SK-N-SH (cell line): Measurements from ENCODE around the gene FAM43B. TPM values are rescaled to one million over a fixed set of nuclear protein-coding genes. Genes with fewer than 3 reads are reported as not detected.

Experiments used
- CTCF ChIA-PET: fragments of 300-600, 350-600 bp; formaldehyde crosslinking; extraction: SDS; loops from one replicate; lab custom pipeline; 2021; lab: Yijun Ruan, JAX
- POLR2A ChIA-PET: fragments of 350-600 bp; sonication (Branson Sonifier 250); formaldehyde crosslinking; extraction: SDS; loops from one replicate; lab custom pipeline; 2020; ENCODE audit warnings: antibody characterized with exemption, inconsistent platforms; lab: Yijun Ruan, JAX
- DNase-seq: peaks from one replicate; pipeline ENCODE4 v3.0.0; 2012
- H2AFZ ChIP-seq: fragments of 200-600 bp; sonication (generic); 2 replicates; pipeline ENCODE4 v1.8.1; 2016; ENCODE audit warnings: antibody characterized with exemption, mild to moderate bottlenecking, low read depth
- H3F3A ChIP-seq: fragments of 200-600 bp; sonication (generic); replicated peaks from 2 replicates; pipeline ENCODE3; 2016; ENCODE audit warnings: antibody characterized with exemption, mild to moderate bottlenecking; ENCODE audit not compliant: insufficient read depth
- H3K27ac ChIP-seq, 2 experiments: fragments of 200-500 bp in 1 of 2; fragments of 200-600 bp in 1 of 2; sonication (Bioruptor generic) in 1 of 2; sonication (generic), shearing (Covaris generic) in 1 of 2; 2 replicates each; pipeline versions ENCODE4 v1.5.1 to v1.6.1; 2014 to 2016; ENCODE audit warnings: low read depth in 2 of 2, inconsistent platforms in 1 of 2, low read length in 1 of 2, mild to moderate bottlenecking in 1 of 2, mixed read lengths in 1 of 2
- H3K27me3 ChIP-seq: fragments of 200-600 bp; sonication (generic), shearing (Covaris generic); 2 replicates; pipeline ENCODE4 v1.6.1; 2016; ENCODE audit warnings: mixed run types; ENCODE audit not compliant: insufficient read depth
- H3K36me3 ChIP-seq, 2 experiments: fragments of 200-500 bp in 1 of 2; fragments of 200-600 bp in 1 of 2; sonication (Bioruptor generic) in 1 of 2; sonication (generic) in 1 of 2; replicated peaks in 1 of 2; 2 replicates each; pipeline versions ENCODE3 to v1.5.1; 2014 to 2016; ENCODE audit warnings: low read length in 1 of 2, mild to moderate bottlenecking in 1 of 2; ENCODE audit not compliant: insufficient read depth in 2 of 2, control insufficient read depth in 1 of 2
- H3K4me1 ChIP-seq, 2 experiments: fragments of 200-500 bp in 1 of 2; fragments of 200-600 bp in 1 of 2; sonication (Bioruptor generic) in 1 of 2; sonication (generic), shearing (Covaris generic) in 1 of 2; 2 replicates each; pipeline versions ENCODE4 v1.5.1 to v1.6.1; 2014 to 2016; ENCODE audit warnings: low read depth in 1 of 2, low read length in 1 of 2, mixed run types in 1 of 2; ENCODE audit not compliant: insufficient read depth in 2 of 2, control insufficient read depth in 1 of 2
- H3K4me2 ChIP-seq: fragments of 200-600 bp; sonication (generic), shearing (Covaris generic); 2 replicates; pipeline ENCODE4 v1.6.1; 2017; ENCODE audit warnings: mixed run types
- H3K4me3 ChIP-seq, 2 experiments: fragments of 200-500 bp in 1 of 2; fragments of 200-600 bp in 1 of 2; sonication (Bioruptor generic) in 1 of 2; sonication (generic), shearing (Covaris generic) in 1 of 2; 2 replicates each; pipeline versions ENCODE4 v1.5.1 to v1.8.1; 2014 to 2016; ENCODE audit warnings: low read depth in 2 of 2, inconsistent platforms in 1 of 2, low read length in 1 of 2, mild to moderate bottlenecking in 1 of 2, mixed read lengths in 1 of 2, moderate library complexity in 1 of 2
- H3K79me2 ChIP-seq: fragments of 200-600 bp; sonication (generic); 2 replicates; pipeline ENCODE4 v1.8.1; 2017; ENCODE audit warnings: mild to moderate bottlenecking; ENCODE audit not compliant: insufficient read depth
- H3K9ac ChIP-seq: fragments of 200-600 bp; sonication (generic); 2 replicates; pipeline ENCODE4 v1.6.1; 2017; ENCODE audit warnings: mixed run types
- H3K9me2 ChIP-seq: fragments of 200-600 bp; sonication (generic); 2 replicates; pipeline ENCODE4 v1.6.1; 2017; ENCODE audit warnings: mixed run types
- H3K9me3 ChIP-seq: fragments of 200-600 bp; sonication (generic); 2 replicates; pipeline ENCODE4 v1.6.1; 2017; ENCODE audit warnings: mixed run types, mild to moderate bottlenecking, moderate library complexity
- H4K20me1 ChIP-seq: fragments of 200-600 bp; sonication (generic); 2 replicates; pipeline ENCODE4 v1.6.1; 2017; ENCODE audit warnings: mild to moderate bottlenecking, mixed run types; ENCODE audit not compliant: insufficient read depth
- FOSL2 ChIP-seq: IDR thresholded peaks from 2 replicates; pipeline ENCODE4 v1.4.0; 2012; ENCODE audit warnings: low read depth, mild to moderate bottlenecking, moderate library complexity, borderline replicate concordance
- FOXJ3 ChIP-seq: sonication (generic); formaldehyde crosslinking; IDR thresholded peaks from 2 replicates; pipeline ENCODE4 v1.5.1; 2020; ENCODE audit warnings: mild to moderate bottlenecking, missing genetic modification reagents
- FOXM1 ChIP-seq: IDR thresholded peaks from 2 replicates; pipeline ENCODE4 v1.4.0; 2012; ENCODE audit warnings: low read depth, mild to moderate bottlenecking
- MAX ChIP-seq: IDR thresholded peaks from 2 replicates; pipeline ENCODE4 v1.4.0; 2012; ENCODE audit warnings: low read depth
- MXI1 ChIP-seq: IDR thresholded peaks from 2 replicates; pipeline ENCODE4 v1.6.1; 2012; ENCODE audit warnings: mild to moderate bottlenecking, low read depth, low read length, improper control_type of control experiment
- NFIC ChIP-seq: IDR thresholded peaks from 2 replicates; pipeline ENCODE4 v1.4.0; 2012; ENCODE audit warnings: borderline replicate concordance
- PBX3 ChIP-seq: IDR thresholded peaks from 2 replicates; pipeline ENCODE4; 2012
- POLR2AphosphoS5 ChIP-seq: IDR thresholded peaks from 2 replicates; pipeline ENCODE4 v1.6.1; 2012; ENCODE audit warnings: low read depth, low read length
- RCOR1 ChIP-seq: fragments of 150-350 bp; IDR thresholded peaks from 2 replicates; pipeline ENCODE4 v1.6.1; 2017; ENCODE audit warnings: antibody characterized with exemption, low read length
- REST ChIP-seq: IDR thresholded peaks from 2 replicates; pipeline ENCODE4 v1.6.1; 2012; ENCODE audit warnings: mild to moderate bottlenecking, low read depth, low read length, moderate library complexity
- TEAD4 ChIP-seq: IDR thresholded peaks from 2 replicates; pipeline ENCODE4 v1.4.0; 2012; ENCODE audit warnings: mild to moderate bottlenecking, borderline replicate concordance; ENCODE audit not compliant: insufficient read depth
- USF1 ChIP-seq: IDR thresholded peaks from 2 replicates; pipeline ENCODE4 v1.4.0; 2012; ENCODE audit warnings: low read depth, borderline replicate concordance
- YY1 ChIP-seq: IDR thresholded peaks from 2 replicates; pipeline ENCODE4 v1.4.0; 2012; ENCODE audit warnings: low read depth, mild to moderate bottlenecking
- WGBS: methylation state at CpG from one replicate; pipeline ENCODE4 v1.1.6; 2017; ENCODE audit warnings: low lambda C conversion rate; 5-methylcytosine and 5-hydroxymethylcytosine counted together
- polyA plus RNA-seq, 3 experiments: library from polyadenylated mRNA; depleted of rRNA; stranded (reverse); fragments of >200 nt; gene quantifications; 2 replicates each; pipeline ENCODE4 v1.2.3, GENCODE V29; 2012

Gene FAM43B
- polyA plus RNA-seq, 1 of the 3 experiments (the other 2 are of a cell fraction) = not detected

GRCh38 chr1:20569523-20570098, 17.2 kb downstream of the FAM43B start (continued):
- TF ChIP-seq REST = no peak
- TF ChIP-seq FOXJ3 (CRISPR knock-in tag) = no peak
- no peak for TF ChIP-seq USF1
- no peak for TF ChIP-seq NFIC
- no peak for TF ChIP-seq MXI1
- no peak for TF ChIP-seq POLR2AphosphoS5
- no peak for TF ChIP-seq TEAD4

GRCh38 chr1:20571427-20571826, 19.1 kb downstream of the FAM43B start:
- no peak for DNase-seq
- POLR2A ChIA-PET = no interaction called here
- Histone ChIP-seq H3K27ac (no peak overlapping the region), H3F3A (no peaks in the 10 kb centered on the region), H3K4me3 (no peak overlapping the region), H3K4me1 (no peaks in the 10 kb centered on the region), H4K20me1 (no peaks in the 10 kb centered on the region), H3K4me2 (no peak overlapping the region), H2AFZ (no peak overlapping the region), H3K9ac (no peak overlapping the region)
- WGBS = 59% methylated on average over 5 of the region's 5 CpGs
- CTCF ChIA-PET = interaction anchor here (7.6 kb wide), 1 partner anchor 63 kb away, joined by 97 read pairs; the partner anchor contains the start of gene PINK1
- TF ChIP-seq YY1 = no peak
- TF ChIP-seq FOXM1 = no peak
- no peak for TF ChIP-seq PBX3
- TF ChIP-seq RCOR1 = no peak
- no peak for TF ChIP-seq POLR2AphosphoS5
- TF ChIP-seq MAX = no peak
- TF ChIP-seq FOSL2 = no peak
- TF ChIP-seq, all 33 proteins: peak for 0
- no peaks in the 10 kb centered on the region for H3K9me3 ChIP-seq
- H3K79me2 ChIP-seq = no peaks in the 10 kb centered on the region
- no peaks in the 10 kb centered on the region for H3K36me3 ChIP-seq
- no peaks in the 10 kb centered on the region for H3K9me2 ChIP-seq
- H3K27me3 ChIP-seq = peaks cover 5% of the 10 kb centered on the region; the same call in 1 of the 2 replicates
